HUES48 (cell line): ENCODE results near the gene OSTM1.

ENCODE experiments used
- H3K27ac ChIP-seq: one replicate; pipeline ENCODE4 v1.7.0; 2013; ENCODE audit warnings: low read depth, low read length, inconsistent platforms
- H3K27me3 ChIP-seq: 2 replicates; pipeline ENCODE4 v1.6.1; 2013; ENCODE audit warnings: mild to moderate bottlenecking, low read length; ENCODE audit not compliant: control insufficient read depth, insufficient read depth
- H3K36me3 ChIP-seq: 2 replicates; pipeline ENCODE4 v1.6.1; 2013; ENCODE audit warnings: low read length; ENCODE audit not compliant: control insufficient read depth, insufficient read depth
- H3K4me1 ChIP-seq: 2 replicates; pipeline ENCODE4 v1.6.1; 2013; ENCODE audit warnings: mild to moderate bottlenecking, low read length; ENCODE audit not compliant: control insufficient read depth, insufficient read depth
- H3K4me3 ChIP-seq: 2 replicates; pipeline ENCODE4 v1.5.1; 2013; ENCODE audit warnings: mild to moderate bottlenecking, low read depth, low read length
- H3K9ac ChIP-seq: 2 replicates; pipeline ENCODE4 v1.6.1; 2013; ENCODE audit warnings: mild to moderate bottlenecking, low read depth, low read length, moderate library complexity
- H3K9me3 ChIP-seq: 2 replicates; pipeline ENCODE4 v1.6.1; 2013; ENCODE audit warnings: low read length; ENCODE audit not compliant: control insufficient read depth, insufficient read depth

OSTM1 gene

DNA sequence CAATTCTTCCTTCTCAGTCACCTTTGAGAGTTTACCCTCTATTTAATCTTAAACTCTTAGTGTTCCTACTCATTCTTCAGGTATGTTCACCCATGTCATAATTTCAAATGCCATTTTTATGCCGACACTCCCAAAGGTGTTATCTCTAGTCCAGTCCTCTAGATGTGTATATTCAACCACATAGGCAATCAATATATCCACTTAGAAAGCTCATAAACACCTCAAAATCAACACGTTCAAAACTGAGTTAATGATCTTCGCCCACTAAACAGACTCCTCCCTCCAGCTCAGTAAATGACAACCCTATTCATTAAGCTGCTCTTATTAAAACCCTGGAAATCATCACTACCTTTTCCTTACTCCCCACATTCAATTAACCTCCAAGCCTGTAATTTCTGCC, 6.4 kb downstream of the OSTM1 start:
- Histone ChIP-seq H3K9me3 (no peaks in the 10 kb centered on the region), H3K27ac (no peak overlapping the region), H3K4me3 (no peak overlapping the region), H3K27me3 (no peaks in the 10 kb centered on the region), H3K36me3 (peaks cover 20% of the 10 kb centered on the region), H3K4me1 (peaks cover 10% of the 10 kb centered on the region), H3K9ac (no peak overlapping the region)

DNA sequence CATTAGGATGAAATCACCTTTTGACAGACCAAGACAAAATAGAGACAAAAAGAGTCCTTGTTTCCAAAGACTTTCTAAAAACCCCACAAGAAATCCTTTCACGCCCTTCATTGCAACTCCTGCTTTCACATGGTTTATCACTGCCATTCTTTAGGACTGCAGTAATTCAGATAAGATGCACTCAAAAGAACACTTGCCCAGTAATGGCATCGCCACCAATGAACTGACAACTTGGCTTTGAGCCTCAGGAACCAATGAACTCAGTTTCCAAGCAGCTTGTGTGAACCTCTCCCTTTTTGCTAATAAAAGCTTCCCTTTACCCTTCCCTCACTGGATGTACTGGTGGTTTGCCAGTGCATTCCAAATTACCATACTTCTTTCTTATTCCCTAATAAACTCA, 21.8 kb downstream of the OSTM1 start:
- Histone ChIP-seq H3K4me3 (no peak overlapping the region), H3K36me3 (peaks cover 14% of the 10 kb centered on the region), H3K4me1 (no peaks in the 10 kb centered on the region), H3K27me3 (no peaks in the 10 kb centered on the region), H3K9me3 (no peaks in the 10 kb centered on the region), H3K27ac (no peak overlapping the region), H3K9ac (no peak overlapping the region)

DNA sequence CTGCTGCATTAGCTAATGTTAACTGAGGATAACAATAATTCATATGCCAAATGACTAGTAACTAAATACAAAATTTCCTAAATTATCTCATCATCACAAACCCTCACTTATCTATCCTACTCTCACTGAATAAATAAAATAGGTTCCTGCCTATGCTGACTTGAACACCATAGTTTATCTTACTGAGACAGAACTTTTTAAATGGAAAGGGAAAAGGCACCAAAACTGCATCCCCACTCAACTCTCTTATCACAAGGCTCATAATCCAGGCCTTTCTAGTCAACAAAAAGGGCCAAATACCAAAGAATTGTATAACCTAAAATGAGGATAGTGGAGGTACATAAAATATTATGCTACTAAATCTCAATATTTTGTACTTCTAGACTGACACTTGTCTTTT, 23.1 kb downstream of the OSTM1 start:
- Histone ChIP-seq H3K4me1 (no peaks in the 10 kb centered on the region), H3K4me3 (no peak overlapping the region), H3K36me3 (peaks cover 17% of the 10 kb centered on the region), H3K27me3 (no peaks in the 10 kb centered on the region), H3K9me3 (no peaks in the 10 kb centered on the region), H3K27ac (no peak overlapping the region), H3K9ac (no peak overlapping the region)

DNA sequence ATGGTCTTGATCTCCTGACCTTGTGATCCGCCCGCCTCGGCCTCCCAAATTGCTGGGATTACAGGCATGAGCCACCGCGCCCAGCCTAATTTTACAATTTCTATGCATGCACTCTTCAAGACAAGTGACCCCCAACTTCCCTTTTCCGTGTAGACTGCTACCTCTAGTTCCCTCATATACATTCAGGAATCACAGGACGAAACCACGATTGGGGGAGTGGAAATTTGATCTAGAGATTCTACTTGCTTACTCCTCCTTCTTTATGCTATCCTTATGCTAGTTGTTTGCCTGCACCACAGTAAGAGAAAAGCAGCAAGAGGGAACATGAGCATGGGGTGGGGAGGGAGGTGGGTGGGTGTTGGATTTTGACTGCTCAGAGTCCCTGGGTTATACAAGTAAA, 34.9 kb downstream of the OSTM1 start:
- no peaks in the 10 kb centered on the region for H3K4me1 ChIP-seq
- no peak overlapping the region for H3K27ac ChIP-seq
- H3K9me3 ChIP-seq, result no peaks in the 10 kb centered on the region
- H3K36me3 ChIP-seq, result peaks cover 36% of the 10 kb centered on the region
- no peak overlapping the region for H3K4me3 ChIP-seq
- no peak overlapping the region for H3K9ac ChIP-seq
- no peaks in the 10 kb centered on the region for H3K27me3 ChIP-seq

DNA sequence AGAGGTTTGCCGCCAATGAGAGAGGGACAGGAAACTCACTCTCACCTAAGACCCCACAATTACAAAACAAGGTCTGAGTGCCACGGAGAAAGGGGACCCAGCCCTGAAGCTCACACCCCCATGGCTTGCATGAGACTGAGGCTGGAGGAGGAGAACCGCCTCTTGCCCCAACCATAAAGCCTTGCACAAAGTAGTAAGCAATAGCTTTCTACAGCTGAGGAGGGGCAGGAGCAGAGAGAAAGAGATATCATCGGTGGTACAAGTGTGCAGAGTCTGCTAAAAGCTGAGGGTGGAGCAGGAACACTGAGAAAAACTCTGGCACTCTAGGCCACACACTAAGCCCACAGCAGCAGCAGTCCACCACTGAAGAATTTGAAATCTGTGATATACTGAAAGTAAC, 37.7 kb downstream of the OSTM1 start:
- H3K27me3 ChIP-seq, result no peaks in the 10 kb centered on the region
- peaks cover 19% of the 10 kb centered on the region for H3K36me3 ChIP-seq
- H3K9ac ChIP-seq, result no peak overlapping the region
- no peaks in the 10 kb centered on the region for H3K9me3 ChIP-seq
- H3K27ac ChIP-seq, result no peak overlapping the region
- no peaks in the 10 kb centered on the region for H3K4me1 ChIP-seq
- H3K4me3 ChIP-seq, result no peak overlapping the region

DNA sequence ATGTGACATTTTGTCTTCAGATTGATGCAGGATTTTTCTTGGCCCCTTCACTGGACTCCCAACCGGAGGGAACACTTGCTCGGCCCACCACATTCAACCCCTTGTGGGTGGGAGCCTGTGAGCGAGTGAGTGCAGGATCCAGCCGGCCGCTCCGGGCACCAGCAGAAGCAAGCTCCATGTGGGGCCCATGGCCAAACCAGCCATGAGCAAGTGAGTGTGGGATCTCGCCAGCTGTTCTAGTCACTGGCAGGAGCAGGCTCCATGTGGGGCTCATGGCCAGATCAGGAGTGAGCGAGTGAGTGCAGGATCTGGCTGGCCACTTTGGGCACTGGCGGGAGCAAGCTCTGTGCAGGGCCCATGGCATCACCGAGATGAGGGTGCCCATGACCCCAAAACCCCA, 42.6 kb downstream of the OSTM1 start:
- Histone ChIP-seq H3K4me3 (no peak overlapping the region), H3K9me3 (no peaks in the 10 kb centered on the region), H3K27me3 (no peaks in the 10 kb centered on the region), H3K9ac (no peak overlapping the region), H3K36me3 (no peaks in the 10 kb centered on the region; the same call in 1 of the 2 replicates), H3K4me1 (peaks cover 7% of the 10 kb centered on the region; the same call in 1 of the 2 replicates), H3K27ac (no peak overlapping the region)

DNA sequence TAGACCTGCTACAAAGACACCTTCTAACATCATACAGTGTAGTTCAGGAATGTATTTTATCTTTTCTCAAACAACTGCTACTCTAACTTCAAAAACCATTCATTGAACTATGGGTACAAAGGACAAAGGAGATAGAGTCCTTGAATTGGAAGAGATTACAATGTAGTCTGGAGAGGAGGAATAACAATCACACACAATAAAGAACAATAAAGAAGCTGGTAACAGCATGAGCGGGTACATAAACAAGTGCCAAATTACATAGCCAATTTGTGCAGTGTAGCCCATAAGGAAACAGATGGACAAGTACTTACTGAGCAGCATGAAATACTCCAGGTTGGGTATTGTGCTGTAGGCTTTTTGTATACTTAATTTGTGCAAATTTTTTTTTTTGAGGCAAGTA, 44.3 kb downstream of the OSTM1 start:
- Histone ChIP-seq H3K4me3 (no peak overlapping the region), H3K36me3 (no peaks in the 10 kb centered on the region), H3K27ac (no peak overlapping the region), H3K9me3 (no peaks in the 10 kb centered on the region), H3K9ac (no peak overlapping the region), H3K27me3 (no peaks in the 10 kb centered on the region), H3K4me1 (peaks cover 7% of the 10 kb centered on the region; the same call in 1 of the 2 replicates)

DNA sequence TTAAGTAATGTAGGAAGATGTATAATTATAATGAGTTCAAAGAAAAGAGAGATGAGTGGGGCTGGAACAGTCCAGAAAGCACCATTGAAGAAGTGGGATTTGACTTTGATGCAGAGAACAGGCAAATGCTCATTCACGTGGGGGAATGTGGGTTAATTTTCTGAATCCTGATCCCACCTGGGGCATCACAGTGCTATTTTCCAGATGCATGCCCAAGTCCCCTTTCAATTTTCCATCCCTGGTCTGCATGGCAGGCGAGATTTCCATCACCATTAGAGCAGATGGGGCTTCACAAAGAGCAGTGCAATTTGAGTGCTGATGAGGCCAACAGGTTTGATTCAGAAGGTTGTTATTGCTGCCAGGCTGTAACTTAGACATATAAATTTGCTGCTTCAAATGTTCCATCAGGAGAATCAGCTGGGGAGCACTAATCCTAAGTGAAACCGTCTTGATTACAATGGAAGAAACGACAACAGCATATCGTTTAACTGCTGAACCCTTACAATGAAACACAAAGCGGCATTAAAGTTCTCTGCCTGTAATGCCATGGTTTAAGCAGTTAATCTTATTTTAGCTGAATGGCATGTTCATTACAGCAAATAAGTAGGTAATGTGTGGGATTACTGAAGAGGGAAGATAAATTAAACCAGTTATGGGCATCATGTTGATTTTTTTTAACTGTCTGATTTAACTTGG, 45.2 kb downstream of the OSTM1 start:
- no peaks in the 10 kb centered on the region for H3K36me3 ChIP-seq
- H3K27ac ChIP-seq, result no peak overlapping the region
- H3K4me3 ChIP-seq, result no peak overlapping the region
- H3K9ac ChIP-seq, result no peak overlapping the region
- no peaks in the 10 kb centered on the region for H3K27me3 ChIP-seq
- H3K4me1 ChIP-seq, result peaks cover 7% of the 10 kb centered on the region; the same call in 1 of the 2 replicates
- no peaks in the 10 kb centered on the region for H3K9me3 ChIP-seq

DNA sequence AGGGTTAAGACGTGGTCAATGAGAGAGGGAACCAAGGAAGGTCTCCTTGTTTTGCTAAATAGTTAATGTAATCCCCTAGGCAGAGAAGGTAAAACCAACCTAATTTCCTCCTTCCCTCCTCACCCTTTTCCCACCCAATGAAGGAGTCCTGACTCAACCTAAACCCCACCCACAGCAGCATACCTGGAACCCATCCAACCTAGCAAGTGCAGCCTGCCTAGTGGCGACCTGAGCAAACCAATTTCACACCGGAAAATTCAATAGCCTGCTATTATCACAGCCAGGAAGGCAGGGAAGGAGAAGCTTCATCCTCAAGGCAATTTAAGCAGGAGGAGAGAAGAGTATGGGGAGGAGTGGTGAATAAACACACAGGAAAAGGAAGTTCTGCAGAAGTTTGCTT, 46.9 kb downstream of the OSTM1 start:
- no peaks in the 10 kb centered on the region for H3K9me3 ChIP-seq
- H3K9ac ChIP-seq, result no peak overlapping the region
- H3K27me3 ChIP-seq, result no peaks in the 10 kb centered on the region
- H3K27ac ChIP-seq, result no peak overlapping the region
- H3K4me1 ChIP-seq, result peaks cover 7% of the 10 kb centered on the region; the same call in 1 of the 2 replicates
- no peak overlapping the region for H3K4me3 ChIP-seq
- no peaks in the 10 kb centered on the region for H3K36me3 ChIP-seq

DNA sequence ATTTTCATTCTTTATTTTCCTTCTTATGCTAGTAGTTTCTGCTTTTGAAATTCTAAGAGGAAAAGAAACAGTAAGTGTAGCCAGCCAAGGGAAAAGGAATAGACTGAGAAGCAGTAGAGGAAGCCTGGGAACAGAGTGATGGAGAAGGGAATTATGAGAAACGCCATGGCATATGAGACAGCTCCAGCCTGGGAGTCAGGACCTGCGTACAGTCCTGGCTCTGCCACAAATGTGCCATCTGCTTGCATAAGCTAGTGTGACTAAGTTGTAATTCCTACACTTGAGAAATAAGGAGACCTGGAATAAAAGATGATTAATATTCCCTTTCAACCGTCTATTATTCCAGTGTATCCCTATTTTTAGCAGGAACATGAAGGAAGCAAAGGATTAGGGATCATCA, 47.5 kb downstream of the OSTM1 start:
- Histone ChIP-seq H3K9ac (no peak overlapping the region), H3K9me3 (no peaks in the 10 kb centered on the region), H3K4me1 (peaks cover 7% of the 10 kb centered on the region; the same call in 1 of the 2 replicates), H3K27me3 (no peaks in the 10 kb centered on the region), H3K36me3 (no peaks in the 10 kb centered on the region), H3K27ac (no peak overlapping the region), H3K4me3 (no peak overlapping the region)

DNA sequence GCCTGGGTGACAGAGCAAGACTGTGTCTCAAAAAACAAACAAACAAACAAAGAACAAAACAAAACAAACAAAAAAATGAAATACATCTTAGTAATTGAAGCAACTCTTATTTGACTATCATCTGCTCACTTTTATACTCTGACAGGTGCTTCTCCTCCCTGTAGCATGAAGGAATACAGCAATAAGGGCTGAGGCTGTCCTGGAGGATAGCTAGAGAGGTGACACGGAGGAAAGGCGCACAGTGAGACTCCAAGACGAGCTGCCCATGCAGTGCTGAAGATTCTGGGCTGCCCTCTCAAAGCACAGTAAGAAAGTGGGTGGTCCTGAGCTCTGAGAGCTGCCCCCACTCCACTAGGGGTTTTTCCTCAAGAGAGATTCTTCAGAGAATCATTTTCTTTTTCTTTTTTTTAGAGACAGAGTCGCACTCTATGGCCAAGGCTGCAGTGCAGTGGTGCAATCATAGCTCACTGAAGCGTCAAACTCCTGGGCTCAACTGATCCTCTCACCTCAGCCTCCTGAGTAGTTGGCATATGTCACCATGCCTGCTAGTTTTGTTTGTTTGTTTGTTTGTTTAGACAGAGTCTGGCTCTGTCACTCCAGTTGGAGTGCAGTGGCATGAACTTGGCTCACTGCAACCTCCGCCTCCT, 50.0 kb downstream of the OSTM1 start:
- Histone ChIP-seq H3K9me3 (no peaks in the 10 kb centered on the region), H3K4me3 (no peak overlapping the region), H3K9ac (no peak overlapping the region), H3K4me1 (peaks cover 7% of the 10 kb centered on the region; the same call in 1 of the 2 replicates), H3K27me3 (no peaks in the 10 kb centered on the region), H3K36me3 (no peaks in the 10 kb centered on the region), H3K27ac (no peak overlapping the region)
